Gastrocnemius medialis (tissue), 4 donors: ENCODE data around the gene HRH4. TPM values are rescaled to one million over a fixed set of nuclear protein-coding genes. Genes with fewer than 3 reads are reported as not detected.

ENCODE experiments used
- ATAC-seq, 2 donors: fragments of 150-250 bp; one replicate each; pipeline ENCODE4 v1.9.1; 2016
- DNase-seq, 2 donors: peaks; one replicate each; pipeline ENCODE4 v3.0.0-alpha.2; 2019
- H3K27ac ChIP-seq, 4 donors: fragments of 200-600 bp; sonication (generic); 1 replicate in 1 of 4; 2 replicates in 3 of 4; pipeline ENCODE4 v1.5.1; 2016 to 2018; ENCODE audit warnings: mild to moderate bottlenecking in 2 of 4, moderate library complexity in 1 of 4
- H3K27me3 ChIP-seq, 3 donors: fragments of 200-600 bp; sonication (generic) in 2 of 3; 1 replicate in 1 of 3; 2 replicates in 2 of 3; pipeline versions ENCODE4 v1.5.1 to v1.6.0; 2016 to 2019; ENCODE audit warnings: mild to moderate bottlenecking in 1 of 3, moderate library complexity in 1 of 3
- H3K36me3 ChIP-seq, 2 donors: fragments of 200-600 bp; sonication (generic) in 1 of 2; one replicate each; pipeline ENCODE4 v1.5.1; 2017 to 2018
- H3K4me1 ChIP-seq, 2 donors: fragments of 200-600 bp; sonication (generic) in 1 of 2; one replicate each; pipeline ENCODE4 v1.5.1; 2016 to 2017; ENCODE audit warnings: mild to moderate bottlenecking in 2 of 2
- H3K4me3 ChIP-seq, 4 donors: fragments of 200-600 bp; sonication (generic) in 3 of 4; 1 replicate in 1 of 4; 2 replicates in 3 of 4; pipeline ENCODE4 v1.5.1; 2016 to 2019; ENCODE audit warnings: mild to moderate bottlenecking in 2 of 4
- H3K9me3 ChIP-seq, 3 donors: fragments of 200-600 bp; sonication (generic) in 2 of 3; 1 replicate in 1 of 3; 2 replicates in 2 of 3; pipeline ENCODE4 v1.5.1; 2016 to 2019
- CTCF ChIP-seq, 5 experiments: fragments of 450-650 bp in 3 of 5; fragments of 200-600 bp in 2 of 5; sonication (generic) in 2 of 5; IDR thresholded peaks in 4 of 5; conservative IDR thresholded peaks in 1 of 5; 1 replicate in 4 of 5; 2 replicates in 1 of 5; pipeline ENCODE4 v1.5.1; 2016 to 2019; ENCODE audit warnings: antibody characterized with exemption in 5 of 5, mild to moderate bottlenecking in 3 of 5, moderate library complexity in 3 of 5
- POLR2A ChIP-seq, 2 donors: fragments of 450-650 bp; IDR thresholded peaks; one replicate each; pipeline ENCODE4 v1.6.1; 2017; ENCODE audit warnings: antibody characterized with exemption in 2 of 2, mild to moderate bottlenecking in 2 of 2, moderate library complexity in 2 of 2
- in situ Hi-C, 4 donors: fragments of 200-750 bp; cut with MboI; loops; one replicate each; pipeline versions ENCODE4 v1.15.0 to v1.8.0; 2017; ENCODE audit warnings: low sequenced_read_pairs in 4 of 4
- intact Hi-C: fragments of 100-400 bp; cut with DNase I; formaldehyde crosslinking; loops from one replicate; pipeline ENCODE4 v1.15.1; 2023; ENCODE audit warnings: low total_unique reads
- total RNA-seq, 4 donors: library from RNA; depleted of rRNA; stranded (reverse); fragments of >200 nt; gene quantifications; one replicate each; pipeline versions ENCODE4 v1.1.0 to v1.2.3, GENCODE V29; 2016

Gene HRH4
- total RNA-seq, 4 donors from 2014 or later = not detected

GRCh38 chr18:24443870-24444269 is 16.6 kb upstream of the HRH4 start:
- H3K36me3 ChIP-seq = peaks cover 0 to 53% of the 10 kb centered on the region in 2 donors
- H3K4me1 ChIP-seq = no peaks in the 10 kb centered on the region
- H3K27ac ChIP-seq = no peak overlapping the region
- intact Hi-C loops = no loop called here
- H3K4me3 ChIP-seq = no peak overlapping the region
- no peaks in the 10 kb centered on the region for H3K9me3 ChIP-seq
- no peaks in the 10 kb centered on the region for H3K27me3 ChIP-seq
- in situ Hi-C loops = loop anchor here in 1 of 4 donors (25.0 kb wide), 1 partner anchor 107 kb away; no protein-coding TSS in a partner anchor
- DNase-seq = no peak
- TF ChIP-seq CTCF (IDR thresholded peaks at IDR 0.05 in 4 of 5, conservative IDR thresholded peaks at IDR 0.05 in 1 of 5) (no peak), POLR2A (IDR thresholded peaks at IDR 0.05) (no peak)
- no peak for ATAC-seq

GRCh38 chr18:24446453-24446852 is 14.0 kb upstream of the HRH4 start:
- peaks cover 3 to 56% of the 10 kb centered on the region in 2 donors for H3K36me3 ChIP-seq
- ATAC-seq = no peak
- no peak overlapping the region for H3K27ac ChIP-seq

GRCh38 chr18:24446953-24447538 is 13.4 kb upstream of the HRH4 start:
- DNase-seq = no peak
- Histone ChIP-seq H3K27ac (no peak overlapping the region), H3K27me3 (no peaks in the 10 kb centered on the region), H3K36me3 (peaks cover 3 to 57% of the 10 kb centered on the region in 2 donors), H3K4me1 (no peaks in the 10 kb centered on the region), H3K4me3 (no peak overlapping the region), H3K9me3 (no peaks in the 10 kb centered on the region)
- ATAC-seq = no peak
- TF ChIP-seq CTCF (IDR thresholded peaks at IDR 0.05 in 4 of 5, conservative IDR thresholded peaks at IDR 0.05 in 1 of 5) (no peak), POLR2A (IDR thresholded peaks at IDR 0.05) (no peak)
- intact Hi-C loops = no loop called here
- in situ Hi-C loops = loop anchor here in 1 of 4 donors (25.0 kb wide), 1 partner anchor 110 kb away; no protein-coding TSS in a partner anchor

More at GRCh38 chr18:24446453-24446852, 14.0 kb upstream of the HRH4 start:
- intact Hi-C loops = no loop called here
- H3K4me3 ChIP-seq = no peak overlapping the region
- H3K9me3 ChIP-seq = no peaks in the 10 kb centered on the region
- no peaks in the 10 kb centered on the region for H3K27me3 ChIP-seq
- no peak for DNase-seq
- in situ Hi-C loops = loop anchor here in 1 of 4 donors (25.0 kb wide), 1 partner anchor 109 kb away; no protein-coding TSS in a partner anchor
- no peaks in the 10 kb centered on the region for H3K4me1 ChIP-seq
- TF ChIP-seq POLR2A (IDR thresholded peaks at IDR 0.05) (no peak), CTCF (IDR thresholded peaks at IDR 0.05 in 4 of 5, conservative IDR thresholded peaks at IDR 0.05 in 1 of 5) (no peak)

- TF ChIP-seq CTCF (IDR thresholded peaks at IDR 0.05 in 4 of 5, conservative IDR thresholded peaks at IDR 0.05 in 1 of 5) (no peak), POLR2A (IDR thresholded peaks at IDR 0.05) (no peak)
- Histone ChIP-seq H3K4me1 (no peaks in the 10 kb centered on the region), H3K4me3 (no peak overlapping the region), H3K36me3 (peaks cover 3 to 49% of the 10 kb centered on the region in 2 donors), H3K9me3 (no peaks in the 10 kb centered on the region), H3K27ac (no peak overlapping the region), H3K27me3 (no peaks in the 10 kb centered on the region)
- intact Hi-C loops (no loop called here), in situ Hi-C loops (loop anchor here in 1 of 4 donors (25.0 kb wide), 1 partner anchor 111 kb away; no protein-coding TSS in a partner anchor)
- no peak for DNase-seq
- no peak for ATAC-seq
These were observed 12.5 kb upstream of the HRH4 start for GRCh38 chr18:24447961-24448360.
